Activated naive CD8-positive, alpha-beta T cell treated with anti-CD3 and anti-CD28 coated beads, Interleukin-2, amount 50 U/mL, for 24 hours (primary cell): ENCODE results near the gene CCDC69.
"Not testable (repeated sequence)": the region's sequence is repeated elsewhere in the genome, so short reads cannot be mapped to it uniquely, and the experiment has no call there.

Experiments used
- ATAC-seq: fragments of 150-1000 bp; cut with Tn5 transposase; one replicate; pipeline ENCODE4 v1.10.0; 2021
- DNase-seq: peaks from one replicate; pipeline ENCODE4 v3.0.0; 2021
- H3K27ac Mint-ChIP-seq: one replicate; pipeline ENCODE4 v1.8.0; 2021; ENCODE audit warnings: mild to moderate bottlenecking, mixed read lengths
- H3K27me3 Mint-ChIP-seq: one replicate; pipeline ENCODE4 v1.8.0; 2021; ENCODE audit warnings: mixed read lengths
- H3K36me3 Mint-ChIP-seq: one replicate; pipeline ENCODE4 v1.8.0; 2021; ENCODE audit warnings: low read depth, mixed read lengths
- H3K4me1 Mint-ChIP-seq: one replicate; pipeline ENCODE4 v1.8.0; 2021; ENCODE audit warnings: mixed read lengths
- H3K4me3 Mint-ChIP-seq: one replicate; pipeline ENCODE4 v1.8.0; 2021; ENCODE audit warnings: mild to moderate bottlenecking, moderate library complexity, mixed read lengths
- H3K9me3 Mint-ChIP-seq: one replicate; pipeline ENCODE4 v1.8.0; 2021; ENCODE audit warnings: mixed read lengths

CCDC69 gene

DNA sequence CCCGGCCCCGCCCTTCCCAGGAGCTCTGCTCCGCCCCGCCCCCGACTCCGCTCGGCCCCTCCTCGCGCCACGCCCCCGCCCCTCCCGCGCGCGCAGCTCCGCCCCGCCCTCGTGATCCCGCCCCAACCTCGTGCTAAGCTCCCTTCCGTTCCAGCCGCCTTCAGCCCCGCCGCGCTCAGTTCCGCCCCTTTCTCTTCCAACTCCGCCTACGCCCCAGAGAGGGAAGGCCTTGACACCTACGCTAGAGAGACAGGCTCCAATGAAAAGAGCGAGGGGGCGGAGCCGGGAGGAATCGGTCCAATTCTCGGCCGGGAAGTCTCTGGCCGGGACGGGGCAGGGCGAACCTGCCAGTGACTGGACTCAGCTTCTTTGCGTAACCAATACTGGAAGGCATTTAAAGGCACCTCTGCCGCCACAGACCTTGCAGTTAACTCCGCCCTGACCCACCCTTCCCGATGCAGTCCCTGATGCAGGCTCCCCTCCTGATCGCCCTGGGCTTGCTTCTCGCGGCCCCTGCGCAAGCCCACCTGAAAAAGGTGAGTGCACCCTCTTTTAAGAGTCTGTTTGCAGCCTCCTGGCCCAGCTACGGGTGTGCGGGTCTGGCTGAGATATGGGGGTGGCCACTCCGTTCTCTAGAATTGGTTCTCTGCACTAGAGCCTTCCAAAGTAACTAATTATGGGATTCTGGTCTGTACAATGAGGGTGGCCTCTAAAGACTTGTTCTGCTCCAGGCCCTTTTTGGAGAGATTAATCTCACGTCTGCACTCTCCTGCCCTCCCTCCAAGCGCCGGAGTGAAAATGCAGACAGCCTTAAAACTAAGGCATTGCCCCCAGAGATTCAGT lies 29.1 kb upstream of the CCDC69 start, which contains the start of gene GM2A:
TSS of gene GM2A (plus strand) at position 424 of the 843 bp plus-strand sequence. CDS start at position 456, 32 bp downstream.
- Mint-ChIP-seq H3K27ac (peak within 1 kb of the TSS; percentile 90), H3K9me3 (no peaks in the 10 kb centered on the region), H3K36me3 (no peaks in the 10 kb centered on the region), H3K4me3 (peak within 1 kb of the TSS; percentile 87), H3K4me1 (peaks cover 66% of the 10 kb centered on the region), H3K27me3 (no peaks in the 10 kb centered on the region)
- DNase-seq = peak; percentile 98
- peak; percentile 87 for ATAC-seq

- Mint-ChIP-seq H3K9me3 (no peaks in the 10 kb centered on the region), H3K27ac (peak overlapping the region; percentile 90), H3K27me3 (no peaks in the 10 kb centered on the region), H3K4me3 (peak overlapping the region; percentile 87), H3K4me1 (peaks cover 55% of the 10 kb centered on the region), H3K36me3 (no peaks in the 10 kb centered on the region)
- no peak for DNase-seq
- no peak for ATAC-seq
These were observed 27.7 kb upstream of the CCDC69 start for GRCh38 chr5:151251621-151252020.

GRCh38 chr5:151251001-151251551 lies 27.2 kb upstream of the CCDC69 start:
- ATAC-seq = peak; percentile 9
- peak overlapping the region; percentile 87 for H3K4me3 Mint-ChIP-seq
- H3K27ac Mint-ChIP-seq = peak overlapping the region; percentile 83
- H3K36me3 Mint-ChIP-seq = no peaks in the 10 kb centered on the region
- peak; percentile 41 for DNase-seq
- H3K27me3 Mint-ChIP-seq = no peaks in the 10 kb centered on the region
- H3K9me3 Mint-ChIP-seq = no peaks in the 10 kb centered on the region
- peaks cover 53% of the 10 kb centered on the region for H3K4me1 Mint-ChIP-seq

DNA sequence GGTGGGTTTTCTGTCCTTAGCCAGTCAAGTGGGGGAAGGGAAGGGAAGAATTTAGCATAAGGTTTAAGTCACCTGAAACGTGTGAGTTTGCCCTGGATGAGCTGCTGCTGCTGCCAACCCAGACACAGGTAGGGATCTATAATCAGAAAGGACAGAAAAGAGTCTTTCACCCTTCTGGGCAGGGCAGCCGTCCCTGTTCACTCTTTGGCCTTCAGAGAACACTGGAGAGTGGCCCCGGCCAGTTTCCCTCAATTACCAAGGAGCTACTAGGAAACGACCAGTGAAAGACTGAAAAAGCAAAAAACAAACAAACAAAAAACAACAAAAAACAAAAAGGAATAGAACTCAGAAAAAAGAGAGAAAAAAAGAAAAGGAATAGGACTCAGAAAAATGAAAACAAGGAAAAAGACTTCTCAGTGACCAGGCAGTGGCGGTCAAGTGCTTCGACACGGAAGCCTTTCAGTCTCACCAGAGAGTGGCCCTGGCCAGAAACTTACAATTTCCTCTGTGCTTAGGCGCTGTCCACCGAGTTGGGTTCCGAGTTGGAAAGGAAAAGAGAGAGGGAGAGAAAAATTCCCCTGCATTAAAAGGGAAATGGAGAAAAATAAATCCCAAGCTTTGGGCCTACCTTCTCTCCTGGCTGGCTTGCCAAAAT lies 26.6 kb upstream of the CCDC69 start:
- no peaks in the 10 kb centered on the region for H3K9me3 Mint-ChIP-seq
- H3K4me1 Mint-ChIP-seq = peaks cover 48% of the 10 kb centered on the region
- peak overlapping the region; percentile 83 for H3K27ac Mint-ChIP-seq
- H3K27me3 Mint-ChIP-seq = no peaks in the 10 kb centered on the region
- no peak for ATAC-seq
- no peaks in the 10 kb centered on the region for H3K36me3 Mint-ChIP-seq
- H3K4me3 Mint-ChIP-seq = peak overlapping the region; percentile 87
- DNase-seq = no peak

DNA sequence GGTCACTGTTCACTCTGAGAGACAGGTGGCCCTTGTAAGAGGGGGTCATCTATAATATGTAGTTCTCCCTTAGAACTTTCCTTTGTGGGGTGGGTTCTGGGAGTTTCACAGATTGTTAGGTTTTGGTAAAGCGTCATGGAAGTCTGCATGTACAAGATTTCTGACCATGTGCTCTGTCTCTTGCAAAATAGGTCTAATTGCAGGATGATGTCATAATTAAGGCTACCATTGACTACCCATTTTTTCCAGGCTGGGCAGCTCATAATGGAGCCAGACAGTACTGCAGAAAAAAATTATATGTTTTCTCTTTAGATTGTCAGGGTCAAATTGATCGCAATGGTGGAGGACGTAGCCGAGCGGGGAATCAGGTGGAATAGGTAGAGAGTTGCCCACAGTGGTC lies 25.4 kb upstream of the CCDC69 start:
- no peaks in the 10 kb centered on the region for H3K9me3 Mint-ChIP-seq
- H3K27me3 Mint-ChIP-seq = no peaks in the 10 kb centered on the region
- no peaks in the 10 kb centered on the region for H3K36me3 Mint-ChIP-seq
- H3K27ac Mint-ChIP-seq = no peak overlapping the region
- DNase-seq = no peak
- no peak overlapping the region for H3K4me3 Mint-ChIP-seq
- H3K4me1 Mint-ChIP-seq = peaks cover 41% of the 10 kb centered on the region
- ATAC-seq = no peak

DNA sequence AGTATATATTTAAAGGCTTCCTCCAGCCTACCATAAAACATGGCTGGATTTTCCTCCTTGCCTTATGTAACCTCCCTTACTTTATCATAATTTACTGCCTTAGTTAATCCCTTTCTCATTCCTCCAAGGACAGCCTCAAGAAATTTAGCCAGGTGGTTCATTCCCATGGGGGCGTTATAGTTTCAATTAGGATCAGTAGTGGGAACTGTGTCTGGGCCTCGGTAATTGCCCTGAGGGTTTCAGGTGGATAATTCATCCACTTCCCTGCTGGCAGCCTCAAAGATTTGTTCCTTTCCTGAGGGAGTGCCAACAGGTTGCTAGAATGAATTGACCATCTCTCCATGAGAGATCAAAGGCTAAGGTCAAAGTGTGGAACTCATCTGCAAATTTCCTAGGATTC lies 24.8 kb upstream of the CCDC69 start:
- H3K4me3 Mint-ChIP-seq = no peak overlapping the region
- no peak overlapping the region for H3K27ac Mint-ChIP-seq
- no peaks in the 10 kb centered on the region for H3K9me3 Mint-ChIP-seq
- H3K36me3 Mint-ChIP-seq = no peaks in the 10 kb centered on the region
- DNase-seq (no peak), ATAC-seq (no peak)
- no peaks in the 10 kb centered on the region for H3K27me3 Mint-ChIP-seq
- H3K4me1 Mint-ChIP-seq = peaks cover 41% of the 10 kb centered on the region

DNA sequence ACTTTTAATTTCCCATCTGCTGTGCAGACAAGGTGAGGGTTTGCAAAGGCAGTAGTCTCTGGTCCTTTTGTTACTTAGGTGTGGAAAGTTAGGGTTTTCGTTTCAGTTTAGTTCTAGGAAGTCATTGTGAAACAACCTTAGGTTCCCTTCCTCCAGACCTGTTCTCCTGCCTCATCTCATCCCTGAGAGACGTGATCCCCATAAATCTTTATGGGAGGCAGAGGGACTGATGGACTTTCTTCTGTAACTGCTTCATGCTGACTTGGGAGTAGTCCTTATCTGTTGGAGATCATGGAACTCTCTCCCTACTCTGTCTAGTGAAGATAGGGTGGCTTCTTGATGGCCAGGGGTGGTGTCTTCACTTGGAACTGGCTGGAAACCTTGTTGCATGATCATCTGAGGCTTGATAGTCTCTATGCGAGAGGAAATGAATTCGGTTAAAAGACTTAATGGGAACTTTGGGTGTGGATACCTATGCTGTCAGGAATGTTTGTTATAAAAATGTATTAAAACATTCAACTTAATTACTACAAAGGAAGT lies 21.9 kb upstream of the CCDC69 start:
- H3K36me3 Mint-ChIP-seq = no peaks in the 10 kb centered on the region
- no peak for ATAC-seq
- H3K27ac Mint-ChIP-seq = no peak overlapping the region
- no peaks in the 10 kb centered on the region for H3K27me3 Mint-ChIP-seq
- no peak for DNase-seq
- no peak overlapping the region for H3K4me3 Mint-ChIP-seq
- no peaks in the 10 kb centered on the region for H3K9me3 Mint-ChIP-seq
- peaks cover 27% of the 10 kb centered on the region for H3K4me1 Mint-ChIP-seq

GRCh38 chr5:151244206-151244605 lies 20.3 kb upstream of the CCDC69 start:
- Mint-ChIP-seq H3K9me3 (no peaks in the 10 kb centered on the region), H3K4me1 (peaks cover 25% of the 10 kb centered on the region), H3K27ac (no peak overlapping the region), H3K4me3 (no peak overlapping the region), H3K36me3 (no peaks in the 10 kb centered on the region), H3K27me3 (no peaks in the 10 kb centered on the region)
- no peak for DNase-seq
- ATAC-seq = no peak

DNA sequence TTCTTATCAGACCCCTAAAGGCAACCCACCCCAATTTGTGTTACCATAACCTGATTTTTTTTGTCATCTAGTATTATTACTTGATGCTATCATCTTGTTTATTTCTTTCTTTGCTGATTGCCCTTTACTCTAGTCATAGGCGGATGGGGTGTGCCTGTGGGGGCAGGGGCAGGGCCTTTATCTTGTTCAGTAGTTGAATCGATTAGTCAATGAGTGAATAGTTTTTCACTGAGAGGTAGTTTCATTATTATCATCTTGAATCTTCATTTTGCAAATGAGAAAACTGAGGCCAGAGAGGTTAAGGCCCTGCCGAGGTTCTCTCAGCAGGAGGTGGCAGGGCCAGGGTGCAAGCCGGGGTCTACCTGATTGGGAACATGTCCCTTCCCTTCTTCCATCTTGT lies 19.7 kb upstream of the CCDC69 start:
- Mint-ChIP-seq H3K36me3 (no peaks in the 10 kb centered on the region), H3K4me1 (peaks cover 25% of the 10 kb centered on the region), H3K27me3 (no peaks in the 10 kb centered on the region), H3K27ac (no peak overlapping the region), H3K4me3 (no peak overlapping the region), H3K9me3 (no peaks in the 10 kb centered on the region)
- no peak for DNase-seq
- ATAC-seq = peak; percentile 18

- ATAC-seq (no peak), DNase-seq (no peak)
- peaks cover 26% of the 10 kb centered on the region for H3K4me1 Mint-ChIP-seq
- H3K27ac Mint-ChIP-seq = no peak overlapping the region
- H3K27me3 Mint-ChIP-seq = no peaks in the 10 kb centered on the region
- H3K9me3 Mint-ChIP-seq = no peaks in the 10 kb centered on the region
- H3K36me3 Mint-ChIP-seq = no peaks in the 10 kb centered on the region
- H3K4me3 Mint-ChIP-seq = no peak overlapping the region
These were observed 19.2 kb upstream of the CCDC69 start for GRCh38 chr5:151243127-151243526.

- no peaks in the 10 kb centered on the region for H3K9me3 Mint-ChIP-seq
- H3K4me1 Mint-ChIP-seq = peaks cover 29% of the 10 kb centered on the region
- no peaks in the 10 kb centered on the region for H3K27me3 Mint-ChIP-seq
- no peak overlapping the region for H3K27ac Mint-ChIP-seq
- no peak overlapping the region for H3K4me3 Mint-ChIP-seq
- no peak for ATAC-seq
- no peak for DNase-seq
- no peaks in the 10 kb centered on the region for H3K36me3 Mint-ChIP-seq
These were observed 17.2 kb upstream of the CCDC69 start for GRCh38 chr5:151240924-151241635.

DNA sequence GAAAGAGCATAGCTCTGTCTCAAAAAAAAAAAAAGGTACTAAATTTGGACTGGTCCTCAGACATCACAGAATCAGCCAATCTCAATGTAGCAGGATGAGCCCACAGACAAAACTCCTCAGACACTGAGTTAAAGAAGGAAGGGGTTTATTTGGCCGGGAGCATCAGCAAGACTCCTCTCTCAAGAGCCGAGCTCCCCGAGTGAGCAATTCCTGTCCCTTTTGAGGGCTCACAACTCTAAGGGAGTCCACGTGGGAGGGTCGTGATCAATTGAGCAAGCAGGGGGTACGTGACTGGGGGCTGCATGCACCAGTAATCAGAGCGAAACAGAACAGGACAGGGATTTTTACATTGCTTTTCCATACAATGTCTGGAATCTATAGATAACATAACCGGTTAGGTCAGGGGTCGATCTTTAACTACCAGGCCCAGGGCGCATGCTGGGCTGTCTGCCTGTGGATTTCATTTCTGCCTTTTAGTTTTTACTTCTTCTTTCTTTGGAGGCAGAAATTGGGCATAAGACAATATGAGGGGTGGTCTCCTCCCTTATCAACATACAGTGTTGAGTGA lies 16.5 kb upstream of the CCDC69 start:
- ATAC-seq, H3K27me3 Mint-ChIP-seq, H3K27ac Mint-ChIP-seq, H3K4me3 Mint-ChIP-seq, H3K9me3 Mint-ChIP-seq, DNase-seq, H3K36me3 Mint-ChIP-seq: not testable (repeated sequence)
- peaks cover 29% of the 10 kb centered on the region for H3K4me1 Mint-ChIP-seq

DNA sequence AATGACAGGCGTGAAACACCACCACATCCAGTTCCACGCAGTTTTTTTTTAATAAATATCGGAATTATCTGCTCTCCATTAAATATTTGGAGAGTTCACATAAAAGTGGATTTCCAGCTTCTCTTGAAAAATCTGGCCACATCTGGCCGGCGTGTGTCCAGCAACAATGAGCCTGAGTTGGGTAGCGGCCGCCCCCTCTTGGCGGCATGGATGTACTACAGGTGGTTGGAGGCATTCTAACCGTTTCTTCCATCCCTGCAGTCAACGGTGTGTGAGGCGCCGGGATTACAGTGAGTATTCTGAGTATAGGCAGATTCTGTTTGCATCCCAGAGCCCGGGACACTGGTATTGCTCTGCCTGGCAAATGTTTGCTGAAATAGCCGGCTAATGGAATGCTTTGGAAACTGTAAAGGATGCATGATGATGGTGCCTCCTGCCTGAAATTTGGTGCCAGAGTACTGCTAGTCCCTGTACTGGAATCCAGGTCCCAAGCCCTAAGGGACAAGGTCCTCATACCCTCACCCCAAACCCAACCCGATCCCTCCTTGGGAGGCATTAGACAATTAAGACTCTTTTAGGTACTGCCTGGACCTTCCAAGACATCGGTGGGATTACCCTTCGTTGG lies 15.5 kb upstream of the CCDC69 start:
- Mint-ChIP-seq H3K9me3 (no peaks in the 10 kb centered on the region), H3K27me3 (no peaks in the 10 kb centered on the region), H3K27ac (no peak overlapping the region), H3K36me3 (no peaks in the 10 kb centered on the region), H3K4me1 (peaks cover 33% of the 10 kb centered on the region), H3K4me3 (no peak overlapping the region)
- DNase-seq (no peak), ATAC-seq (no peak)

DNA sequence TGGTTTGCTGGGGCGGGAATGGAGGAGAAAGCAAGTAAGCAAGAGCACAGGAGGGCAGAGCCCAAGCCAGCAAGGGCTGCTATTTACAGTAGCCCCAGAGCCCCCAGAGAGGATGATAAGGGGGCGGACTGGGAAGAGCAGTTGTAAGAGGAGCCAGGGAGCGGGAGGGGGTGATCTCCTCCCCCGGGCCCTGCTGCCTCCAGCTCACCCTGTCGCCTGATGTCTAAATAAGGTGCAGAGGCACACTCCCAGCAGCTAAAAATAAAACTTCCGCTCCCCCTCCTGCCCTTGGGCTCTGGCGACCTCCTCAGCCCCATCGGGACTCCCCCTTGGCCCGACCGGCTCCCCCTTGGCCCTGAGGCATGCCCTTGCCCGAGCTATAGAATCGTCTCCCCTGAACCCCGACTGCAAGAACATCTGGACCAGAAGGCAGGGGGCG lies 14.4 kb upstream of the CCDC69 start:
- no peak overlapping the region for H3K27ac Mint-ChIP-seq
- no peak overlapping the region for H3K4me3 Mint-ChIP-seq
- H3K27me3 Mint-ChIP-seq = no peaks in the 10 kb centered on the region
- peaks cover 28% of the 10 kb centered on the region for H3K4me1 Mint-ChIP-seq
- H3K9me3 Mint-ChIP-seq = no peaks in the 10 kb centered on the region
- ATAC-seq (no peak), DNase-seq (no peak)
- no peaks in the 10 kb centered on the region for H3K36me3 Mint-ChIP-seq
